Erythroblast (primary cell): ENCODE measurements around the gene SAP30.

ENCODE experiments used
- GATA1 ChIP-seq: IDR thresholded peaks from 2 replicates; pipeline ENCODE4 v1.6.1; 2011; ENCODE audit warnings: low read depth, mild to moderate bottlenecking, control low read depth, low read length, moderate library complexity
- POLR2A ChIP-seq: IDR thresholded peaks from 2 replicates; pipeline ENCODE4 v1.6.1; 2011; ENCODE audit warnings: mild to moderate bottlenecking, low read length

- TF ChIP-seq POLR2A, result no peak
- TF ChIP-seq GATA1, result no peak
Observed at GRCh38 chr4:173411106-173411693, 40.4 kb downstream of the SAP30 start.
